HG03469 (cell line): ENCODE results near the gene ATG16L2.

Experiments used
- ATAC-seq: cut with Tn5 transposase; IDR thresholded peaks from one replicate; pipeline ENCODE4 v1.9.1; 2021; ENCODE audit warnings: mild to moderate bottlenecking, moderate library complexity, moderate number of reproducible peaks; ENCODE audit not compliant: unreplicated experiment

Gene ATG16L2

GRCh38 chr11:72814286-72815109, at the start of gene ATG16L2:
TSS of gene ATG16L2 (plus strand) at chr11:72814411. CDS start at chr11:72814446, 35 bp downstream.
- ATAC-seq: peak; percentile 35

GRCh38 chr11:72764503-72764902, 49.7 kb upstream of the ATG16L2 start:
- no peak for ATAC-seq

- ATAC-seq: no peak
Observed at GRCh38 chr11:72766152-72766902, 47.9 kb upstream of the ATG16L2 start.

- no peak for ATAC-seq
Observed at GRCh38 chr11:72767203-72768062, 46.8 kb upstream of the ATG16L2 start.

DNA sequence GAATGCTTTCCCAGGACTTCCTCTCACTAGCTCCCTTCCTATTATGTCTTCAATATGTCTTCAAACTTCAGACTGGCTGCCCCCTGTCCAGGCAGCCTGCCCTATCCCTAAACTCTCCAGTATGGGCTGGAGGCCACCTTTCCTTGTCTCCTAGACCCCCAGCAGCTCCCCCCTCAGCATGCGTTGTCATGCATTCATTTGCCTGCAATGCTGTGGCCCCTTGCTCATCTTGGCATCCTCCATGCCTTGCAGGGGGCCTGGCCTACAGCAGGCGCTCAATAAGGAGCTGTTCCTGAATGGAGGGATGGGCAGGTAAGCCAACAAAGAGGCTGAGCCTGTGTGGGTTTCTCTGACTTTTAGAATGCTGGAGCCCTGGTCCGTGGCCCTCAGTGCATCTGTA, 45.6 kb upstream of the ATG16L2 start:
- no peak for ATAC-seq

GRCh38 chr11:72769680-72770079, 44.5 kb upstream of the ATG16L2 start:
- no peak for ATAC-seq

DNA sequence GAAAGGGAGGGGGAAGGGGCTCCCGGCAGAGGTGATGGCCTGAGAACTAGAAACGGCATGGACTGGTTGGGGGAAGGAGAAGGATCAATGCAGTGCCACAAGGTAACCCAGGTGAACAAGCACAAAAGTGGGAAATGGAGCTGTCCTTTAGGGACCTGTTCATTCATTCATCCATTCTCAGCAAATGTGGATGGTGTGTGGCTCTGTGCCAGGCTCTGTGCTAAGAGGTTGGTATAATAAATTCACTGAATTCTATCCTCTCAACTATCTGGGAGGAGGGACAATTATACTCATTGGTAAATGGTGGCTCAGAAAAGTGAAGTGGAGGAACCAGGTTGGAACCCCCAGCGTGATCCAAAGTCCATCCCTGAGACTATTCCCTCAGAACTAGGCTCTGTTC, 43.4 kb upstream of the ATG16L2 start:
- ATAC-seq: no peak

GRCh38 chr11:72771507-72771906, 42.7 kb upstream of the ATG16L2 start:
- no peak for ATAC-seq

DNA sequence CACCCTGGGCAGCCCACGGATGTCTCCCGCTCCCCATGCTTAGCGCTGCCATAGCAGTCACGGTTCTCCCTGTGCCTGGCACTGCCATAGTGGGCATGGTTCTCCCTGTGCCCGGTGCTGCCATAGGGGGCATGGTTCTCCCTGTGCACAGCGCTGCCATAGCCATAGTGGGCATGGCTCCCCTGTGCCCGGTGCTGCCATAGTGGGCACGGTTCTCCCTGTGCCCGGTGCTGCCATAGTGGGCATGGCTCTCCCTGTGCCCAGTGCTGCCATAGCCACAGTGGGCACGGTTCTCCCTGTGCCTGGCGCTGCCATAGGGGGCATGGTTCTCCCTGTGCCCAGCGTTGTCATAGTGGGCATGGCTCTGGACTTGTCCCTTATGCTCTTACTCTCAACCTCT, 42.2 kb upstream of the ATG16L2 start:
- ATAC-seq: no peak

- no peak for ATAC-seq
Observed at GRCh38 chr11:72773291-72773690, 40.9 kb upstream of the ATG16L2 start.

- ATAC-seq: no peak
Observed at GRCh38 chr11:72773696-72774095, 40.5 kb upstream of the ATG16L2 start.

- ATAC-seq: no peak
Observed at GRCh38 chr11:72774499-72774898, 39.7 kb upstream of the ATG16L2 start.

DNA sequence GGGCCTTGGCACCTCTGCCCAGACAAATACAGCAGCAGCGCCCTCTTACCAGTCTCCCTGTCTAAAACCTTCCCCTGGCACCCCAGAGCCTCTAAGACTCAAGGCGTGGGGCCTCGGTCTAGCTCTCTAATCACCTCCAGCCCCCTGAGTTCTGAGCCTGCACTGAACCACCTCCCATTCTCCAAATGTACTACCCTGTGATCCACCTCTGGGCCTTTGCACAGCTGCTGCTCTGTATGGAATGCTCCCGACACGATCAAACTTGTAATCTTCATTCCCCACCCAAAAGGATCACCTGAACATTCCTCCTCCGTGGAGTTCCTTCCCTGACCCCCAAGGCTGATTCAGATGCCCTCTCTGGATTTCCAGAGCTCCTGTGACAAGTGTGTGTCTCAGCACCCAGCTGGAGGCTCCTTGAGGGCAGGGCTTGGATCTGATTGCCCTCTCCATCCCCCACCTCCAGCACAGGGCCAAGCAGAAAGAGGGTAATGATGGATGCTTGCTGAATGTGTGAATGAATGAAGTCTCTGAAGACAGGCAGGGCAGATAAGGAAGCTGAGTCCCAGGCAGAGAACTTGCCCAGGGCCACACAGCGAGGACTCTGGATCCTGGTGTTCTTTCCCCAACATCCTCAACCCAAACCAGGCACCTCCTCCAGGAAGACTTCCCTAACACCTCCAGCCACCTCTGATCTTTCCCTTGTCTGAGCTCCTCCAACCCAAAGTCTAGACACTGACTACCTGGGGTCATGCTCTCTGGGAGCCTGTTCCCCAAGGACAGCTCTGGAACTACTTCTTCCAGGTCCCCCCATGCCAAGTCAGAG, 38.7 kb upstream of the ATG16L2 start:
- ATAC-seq: no peak

GRCh38 chr11:72776117-72776843, 37.9 kb upstream of the ATG16L2 start:
- ATAC-seq: no peak

DNA sequence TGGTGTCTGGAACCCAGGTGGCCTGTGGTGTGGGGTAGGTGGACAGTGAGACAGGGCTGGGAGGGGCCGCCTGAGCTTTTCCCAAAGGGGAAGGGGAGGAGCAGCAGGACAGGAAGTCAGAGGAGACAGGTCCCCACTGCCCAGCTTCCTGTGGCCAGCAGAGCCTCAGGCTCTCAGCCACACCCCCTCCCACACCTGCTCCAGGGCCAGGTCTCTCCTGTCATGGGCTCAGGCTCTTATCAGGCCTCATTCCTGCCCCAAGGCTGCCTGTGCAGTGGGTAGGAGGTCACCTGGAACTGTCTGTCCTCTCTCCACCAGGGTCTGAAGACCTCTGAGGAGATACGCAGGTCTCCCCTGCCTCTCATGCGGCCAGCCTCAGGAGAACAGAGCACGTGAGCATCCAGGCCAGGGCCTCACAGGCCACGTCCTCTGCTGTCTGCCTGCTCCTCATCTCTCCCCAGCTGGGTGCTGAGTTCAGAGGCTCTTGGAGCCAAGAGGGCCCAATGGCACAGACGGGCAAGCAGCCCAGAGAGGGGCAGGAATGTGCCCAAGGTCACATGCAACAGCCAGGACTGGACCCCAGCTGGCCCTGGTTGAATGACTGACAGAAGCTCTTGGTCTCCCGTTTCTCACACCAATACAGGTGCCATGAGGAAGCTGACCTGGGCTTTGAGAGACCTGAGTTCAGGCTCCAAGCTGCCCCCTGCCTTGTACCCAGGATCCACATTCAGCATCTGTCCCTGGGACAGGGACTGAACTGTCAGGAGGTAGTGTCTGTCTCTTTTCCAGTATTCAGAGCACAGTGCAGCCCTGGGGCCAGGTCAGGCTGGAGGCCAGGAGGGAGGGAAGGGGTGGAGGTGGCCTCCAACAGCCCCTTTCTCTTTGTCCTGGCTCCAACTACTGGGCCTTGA, 37.1 kb upstream of the ATG16L2 start:
- no peak for ATAC-seq

DNA sequence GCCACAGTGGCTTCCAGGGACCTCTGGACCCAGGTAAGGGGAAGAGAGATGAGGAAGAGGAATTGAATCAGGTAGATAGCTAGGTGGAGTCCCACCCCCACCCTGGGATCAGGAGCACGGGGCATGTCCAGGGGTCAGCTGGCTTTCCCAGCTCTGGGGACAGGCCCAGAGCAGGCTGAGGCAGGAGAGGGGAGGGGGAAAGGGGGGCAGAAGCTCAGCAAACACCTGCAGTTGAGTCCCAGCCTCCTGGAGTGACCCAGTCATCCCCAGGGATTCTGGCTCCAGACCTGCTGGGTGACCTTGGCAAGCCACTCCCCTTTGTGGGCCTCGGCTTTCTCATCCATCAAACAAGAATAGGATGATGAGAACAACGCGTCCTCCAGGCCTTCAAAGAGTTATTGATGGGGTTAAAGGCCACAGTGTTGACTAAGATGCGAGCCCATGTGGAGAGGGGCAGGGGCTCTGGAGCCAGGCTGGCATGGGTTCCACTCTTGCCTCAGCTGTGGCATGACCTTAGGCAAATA, 36.4 kb upstream of the ATG16L2 start:
- ATAC-seq: no peak

GRCh38 chr11:72778535-72779494, 35.4 kb upstream of the ATG16L2 start:
- no peak for ATAC-seq
